K562 (cell line): Measurements from ENCODE around the gene TM7SF2. TPM values are rescaled to one million over a fixed set of nuclear protein-coding genes. Genes with fewer than 3 reads are reported as not detected.

Source experiments
- DPF2 ChIP-seq: fragments of 450-650 bp; IDR thresholded peaks from 2 replicates; pipeline ENCODE4 v1.6.1; 2016
- MAX ChIP-seq: sonication (generic); formaldehyde crosslinking; IDR thresholded peaks from 2 replicates; pipeline ENCODE4 v1.9.0; 2022; ENCODE audit warnings: mild to moderate bottlenecking, missing genetic modification reagents
- MBD1 ChIP-seq: fragments of 250-450 bp; sonication (Bioruptor Pico); IDR thresholded peaks from 2 replicates; pipeline ENCODE4 v1.8.0; 2022; ENCODE audit warnings: inconsistent platforms
- MBD2 ChIP-seq: sonication (generic); IDR thresholded peaks from 2 replicates; pipeline ENCODE4 v1.6.1; 2016; ENCODE audit warnings: low read depth, borderline replicate concordance
- MEF2D ChIP-seq: conservative IDR thresholded peaks from 2 replicates; pipeline ENCODE4 v1.6.1; 2016; ENCODE audit warnings: low read depth, missing genetic modification characterization, missing compliant biosample characterization
- MXD1 ChIP-seq: fragments of 250-450 bp; sonication (Bioruptor Pico); IDR thresholded peaks from 2 replicates; pipeline ENCODE4 v1.8.0; 2021; ENCODE audit warnings: borderline replicate concordance, mild to moderate bottlenecking, moderate library complexity; ENCODE audit not compliant: poor library complexity, severe bottlenecking
- RBM25 ChIP-seq: fragments of 200-400 bp; formaldehyde crosslinking; IDR thresholded peaks from 2 replicates; pipeline ENCODE4 v1.6.1; 2018; ENCODE audit warnings: low read length, low read depth, moderate library complexity; ENCODE audit not compliant: severe bottlenecking
- SLC30A9 ChIP-seq: fragments of 250-450 bp; sonication (Bioruptor Pico); IDR thresholded peaks from 2 replicates; pipeline ENCODE4 v1.8.0; 2022; ENCODE audit warnings: mild to moderate bottlenecking, moderate library complexity
- SMAD2 ChIP-seq: fragments of 150-350 bp; IDR thresholded peaks from 2 replicates; pipeline ENCODE4 v1.6.1; 2014; ENCODE audit warnings: low read depth, mild to moderate bottlenecking, low read length
- ZBTB40 ChIP-seq, 2 experiments: fragments of 450-650 bp in 1 of 2; sonication (generic) in 1 of 2; formaldehyde crosslinking in 1 of 2; IDR thresholded peaks; 2 replicates each; pipeline versions ENCODE4 v1.7.1 to v1.9.0; 2016 to 2022; ENCODE audit warnings: inconsistent platforms in 1 of 2, mild to moderate bottlenecking in 1 of 2, missing genetic modification reagents in 1 of 2
- ZNF133 ChIP-seq: fragments of 250-450 bp; sonication (Bioruptor Pico); IDR thresholded peaks from 2 replicates; pipeline ENCODE4 v1.4.0; 2020; ENCODE audit warnings: mild to moderate bottlenecking
- ZNF175 ChIP-seq: fragments of 200-800 bp; sonication (Bioruptor generic); IDR thresholded peaks from 2 replicates; pipeline ENCODE4 v1.6.1; 2016; ENCODE audit warnings: low read depth, mild to moderate bottlenecking, missing genetic modification characterization, missing compliant biosample characterization
- ZNF449 ChIP-seq: fragments of 250-450 bp; sonication (Bioruptor Pico); IDR thresholded peaks from 2 replicates; pipeline ENCODE4 v1.8.0; 2022; ENCODE audit warnings: moderate library complexity, mild to moderate bottlenecking, inconsistent platforms
- polyA plus RNA-seq, 8 experiments: library from polyadenylated mRNA; depleted of rRNA in 4 of 8; stranded (reverse) in 5 of 8; unstranded in 3 of 8; fragments of >200 nt; fragmentation: Nextera tagmentation in 2 of 8; fragmentation: Illumina TruSeq in 1 of 8; extraction: Ambion mirVana in 2 of 8; extraction: Trizol in 1 of 8; gene quantifications; 2 replicates each; pipeline versions ENCODE4 v1.2.1 to v1.2.3, GENCODE V29; 2011 to 2014; ENCODE audit warnings: inconsistent platforms in 1 of 8, missing spikeins in 1 of 8
- total RNA-seq, 7 experiments: library from RNA; depleted of rRNA in 6 of 7; stranded (reverse); fragments of >200 nt in 6 of 7; fragmentation: Illumina TruSeq in 2 of 7; extraction: Trizol in 2 of 7; gene quantifications; 2 replicates each; pipeline versions ENCODE4 v1.2.1 to v1.2.3, GENCODE V29; 2011 to 2021; ENCODE audit warnings: low replicate concordance in 1 of 7

Gene TM7SF2
- total and polyA plus RNA-seq, 9 of the 15 experiments (the other 6 are each of a cell fraction or from before 2014, with no cell fraction given): 1.2 to 22.0 (median 14.3) TPM

GRCh38 chr11:65117206-65118096, 5.8 kb downstream of the TM7SF2 start, which contains the start of gene ZNHIT2 (continued):
- peak; percentile 98 for TF ChIP-seq ZBTB40 (IDR thresholded peaks at IDR 0.05)
- TF ChIP-seq ZBTB40 (CRISPR knock-in tag; IDR thresholded peaks at IDR 0.05): no peak
- no peak for TF ChIP-seq MEF2D (tag)
- no peak for TF ChIP-seq DPF2
- TF ChIP-seq ZNF133 (CRISPR knock-in tag): no peak
- no peak for TF ChIP-seq MBD1 (CRISPR knock-in tag)
- TF ChIP-seq MXD1 (CRISPR knock-in tag): peak; percentile 56
- TF ChIP-seq ZNF449 (CRISPR knock-in tag): no peak
- TF ChIP-seq ZNF175: no peak
- TF ChIP-seq SLC30A9: no peak
- TF ChIP-seq MAX: peak; percentile 83
- TF ChIP-seq RBM25: no peak
- no peak for TF ChIP-seq SMAD2
- TF ChIP-seq MBD2: peak; percentile 51; the same call in 1 of the 2 replicates
